Calu3 (cell line): ENCODE measurements around the gene XPO1. TPM values are rescaled to one million over a fixed set of nuclear protein-coding genes. Genes with fewer than 3 reads are reported as not detected.
"Not testable (repeated sequence)": the region's sequence is repeated elsewhere in the genome, so short reads cannot be mapped to it uniquely, and the experiment has no call there.

Experiments
- BruUV-seq: library from RNA; stranded (reverse); fragments of 400-500 nt; replicated peaks from 2 replicates; lab custom pipeline; 2021; lab: Mats Ljungman, UMichigan
- CTCF ChIA-PET: fragments of 300-600 bp; sonication (Branson Sonifier 250); formaldehyde crosslinking; loops from one replicate; lab custom pipeline; 2022; ENCODE audit warnings: antibody characterized with exemption; lab: Charles Lee
- DNase-seq: peaks from one replicate; pipeline ENCODE4 v3.0.0; 2022
- H3K27ac Mint-ChIP-seq: one replicate; pipeline ENCODE4 v1.8.0; 2022; ENCODE audit warnings: mixed read lengths; ENCODE audit not compliant: unreplicated experiment
- H3K27me3 Mint-ChIP-seq: one replicate; pipeline ENCODE4 v1.8.0; 2022; ENCODE audit warnings: mixed read lengths; ENCODE audit not compliant: unreplicated experiment
- H3K36me3 Mint-ChIP-seq: one replicate; pipeline ENCODE4 v1.8.0; 2022; ENCODE audit warnings: mild to moderate bottlenecking, moderate library complexity, mixed read lengths; ENCODE audit not compliant: insufficient read depth, unreplicated experiment
- H3K4me1 Mint-ChIP-seq: one replicate; pipeline ENCODE4 v1.8.0; 2022; ENCODE audit warnings: mild to moderate bottlenecking, low read depth, mixed read lengths; ENCODE audit not compliant: unreplicated experiment
- H3K4me3 Mint-ChIP-seq: one replicate; pipeline ENCODE4 v1.8.0; 2022; ENCODE audit warnings: mild to moderate bottlenecking, low read depth, moderate library complexity, mixed read lengths; ENCODE audit not compliant: unreplicated experiment
- H3K9me3 Mint-ChIP-seq: one replicate; pipeline ENCODE4 v1.8.0; 2022; ENCODE audit warnings: low read depth, mixed read lengths; ENCODE audit not compliant: unreplicated experiment
- intact Hi-C: fragments of 100-400 bp; cut with micrococcal nuclease; formaldehyde crosslinking; loops from one replicate; pipeline ENCODE4 v1.10.0; 2022; ENCODE audit not compliant: unreplicated experiment
- total RNA-seq: library from RNA; stranded (reverse); gene quantifications from 2 replicates; pipeline ENCODE4 v1.2.3, GENCODE V29; 2022
- TF ChIP-seq, protein P1 (sequence below): fragments of 200-600 bp; IDR thresholded peaks from one replicate; pipeline ENCODE4 v1.8.0; 2022; ENCODE audit warnings: antibody characterized with exemption; ENCODE audit not compliant: unreplicated experiment

XPO1 gene
- total RNA-seq, 1 experiment from 2014 or later: 214 TPM

DNA sequence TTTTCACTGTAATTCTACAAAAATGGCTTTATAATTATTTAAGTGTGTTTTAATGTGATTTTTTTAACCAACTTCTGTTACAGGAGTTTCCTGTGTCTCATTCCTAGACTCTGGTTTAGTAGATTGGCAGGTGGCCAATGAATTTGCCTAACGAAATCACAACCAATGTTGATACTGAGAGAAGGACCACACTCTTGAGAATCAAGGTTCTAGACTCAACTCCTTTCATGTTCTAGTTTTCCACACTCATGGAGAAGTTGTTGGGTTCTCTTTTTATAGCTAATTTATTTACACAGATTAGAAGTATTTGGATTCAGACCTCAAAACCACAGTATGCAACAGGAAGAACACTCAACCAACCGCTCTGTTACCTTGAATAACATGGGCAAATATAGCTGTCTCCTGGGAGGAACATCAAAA, 44.6 kb downstream of the XPO1 start:
- H3K9me3 Mint-ChIP-seq: no peaks in the 10 kb centered on the region
- H3K27me3 Mint-ChIP-seq: no peaks in the 10 kb centered on the region
- CTCF ChIA-PET: no interaction called here
- no peaks in the 10 kb centered on the region for H3K4me1 Mint-ChIP-seq
- no peak overlapping the region for H3K4me3 Mint-ChIP-seq
- BruUV-seq: no TSS peak
- intact Hi-C loops: no loop called here
- TF ChIP-seq, protein P1, sequence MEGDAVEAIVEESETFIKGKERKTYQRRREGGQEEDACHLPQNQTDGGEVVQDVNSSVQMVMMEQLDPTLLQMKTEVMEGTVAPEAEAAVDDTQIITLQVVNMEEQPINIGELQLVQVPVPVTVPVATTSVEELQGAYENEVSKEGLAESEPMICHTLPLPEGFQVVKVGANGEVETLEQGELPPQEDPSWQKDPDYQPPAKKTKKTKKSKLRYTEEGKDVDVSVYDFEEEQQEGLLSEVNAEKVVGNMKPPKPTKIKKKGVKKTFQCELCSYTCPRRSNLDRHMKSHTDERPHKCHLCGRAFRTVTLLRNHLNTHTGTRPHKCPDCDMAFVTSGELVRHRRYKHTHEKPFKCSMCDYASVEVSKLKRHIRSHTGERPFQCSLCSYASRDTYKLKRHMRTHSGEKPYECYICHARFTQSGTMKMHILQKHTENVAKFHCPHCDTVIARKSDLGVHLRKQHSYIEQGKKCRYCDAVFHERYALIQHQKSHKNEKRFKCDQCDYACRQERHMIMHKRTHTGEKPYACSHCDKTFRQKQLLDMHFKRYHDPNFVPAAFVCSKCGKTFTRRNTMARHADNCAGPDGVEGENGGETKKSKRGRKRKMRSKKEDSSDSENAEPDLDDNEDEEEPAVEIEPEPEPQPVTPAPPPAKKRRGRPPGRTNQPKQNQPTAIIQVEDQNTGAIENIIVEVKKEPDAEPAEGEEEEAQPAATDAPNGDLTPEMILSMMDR: no peak
- peaks cover 81% of the 10 kb centered on the region for H3K36me3 Mint-ChIP-seq
- no peak overlapping the region for H3K27ac Mint-ChIP-seq
- no peak for DNase-seq

DNA sequence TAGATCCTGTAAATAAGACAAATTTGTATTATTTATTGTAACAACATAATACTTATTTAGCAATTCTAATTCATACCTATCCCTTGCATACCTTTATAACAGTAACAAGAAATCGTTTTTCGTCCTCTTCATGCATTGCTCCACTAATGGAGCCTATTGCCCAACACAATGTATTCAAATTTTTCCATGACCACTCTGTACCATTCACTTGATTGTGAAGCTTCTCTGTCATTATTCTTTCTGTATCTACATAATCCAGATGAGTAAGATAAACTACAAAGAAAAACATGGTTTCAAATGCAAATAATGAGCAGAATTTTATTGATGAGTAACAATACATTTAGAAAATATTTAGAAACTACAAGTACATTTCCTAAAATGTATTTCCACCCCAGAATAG, 45.7 kb downstream of the XPO1 start:
- intact Hi-C loops: no loop called here
- Mint-ChIP-seq H3K9me3 (no peaks in the 10 kb centered on the region), H3K4me3 (no peak overlapping the region), H3K4me1 (no peaks in the 10 kb centered on the region), H3K27ac (no peak overlapping the region), H3K27me3 (no peaks in the 10 kb centered on the region), H3K36me3 (peaks cover 75% of the 10 kb centered on the region)
- CTCF ChIA-PET: no interaction called here
- TSS peak; percentile 63 for BruUV-seq
- no peak for DNase-seq
- TF ChIP-seq, protein P1: no peak

DNA sequence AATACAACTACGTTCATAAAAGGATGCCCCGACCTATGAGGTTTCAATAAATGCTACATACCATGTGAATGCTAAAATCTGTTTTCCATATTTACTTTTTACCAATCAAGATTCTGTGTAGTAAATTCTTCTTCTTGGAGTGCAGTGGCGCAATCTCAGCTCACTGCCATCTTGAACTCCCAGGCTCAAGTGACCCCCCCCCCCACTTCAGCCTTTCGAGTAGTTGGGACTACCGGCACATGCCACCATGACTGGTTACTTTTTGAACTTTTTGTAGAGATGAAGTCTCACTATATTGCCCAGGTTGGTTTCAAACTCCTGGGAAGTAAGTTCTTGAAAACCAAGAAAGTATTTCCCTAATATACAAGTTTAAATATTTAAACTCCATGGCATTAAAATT, 52.9 kb downstream of the XPO1 start:
- no TSS peak for BruUV-seq
- no peaks in the 10 kb centered on the region for H3K4me1 Mint-ChIP-seq
- intact Hi-C loops: no loop called here
- H3K36me3 Mint-ChIP-seq: peaks cover 74% of the 10 kb centered on the region
- DNase-seq: no peak
- no peaks in the 10 kb centered on the region for H3K9me3 Mint-ChIP-seq
- TF ChIP-seq, protein P1: no peak
- H3K27me3 Mint-ChIP-seq: no peaks in the 10 kb centered on the region
- no peak overlapping the region for H3K27ac Mint-ChIP-seq
- no peak overlapping the region for H3K4me3 Mint-ChIP-seq
- CTCF ChIA-PET: no interaction called here

DNA sequence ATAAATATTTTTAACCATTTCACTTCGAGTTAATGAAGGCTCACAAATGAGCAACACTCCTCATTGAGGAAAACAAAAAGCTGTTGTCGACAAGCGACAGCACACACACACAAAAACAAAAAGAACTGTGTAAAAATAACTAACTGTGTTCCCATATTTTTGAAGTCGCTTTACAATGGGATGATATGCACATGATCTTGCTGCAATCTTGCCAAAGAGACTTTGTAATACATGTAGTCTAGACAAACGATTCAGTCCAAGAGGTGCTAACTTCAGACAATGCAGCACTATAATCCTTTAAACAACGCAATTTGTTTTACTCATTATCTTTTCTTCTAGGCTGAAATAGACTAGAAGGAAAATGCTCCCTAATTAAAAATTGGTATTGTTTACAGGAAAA, 60.1 kb downstream of the XPO1 start:
- Mint-ChIP-seq H3K9me3 (no peaks in the 10 kb centered on the region), H3K27ac (no peak overlapping the region), H3K27me3 (no peaks in the 10 kb centered on the region), H3K36me3 (peaks cover 64% of the 10 kb centered on the region), H3K4me3 (no peak overlapping the region), H3K4me1 (no peaks in the 10 kb centered on the region)
- TF ChIP-seq, protein P1: no peak
- CTCF ChIA-PET: no interaction called here
- intact Hi-C loops: no loop called here
- TSS peak; percentile 45 for BruUV-seq
- no peak for DNase-seq

DNA sequence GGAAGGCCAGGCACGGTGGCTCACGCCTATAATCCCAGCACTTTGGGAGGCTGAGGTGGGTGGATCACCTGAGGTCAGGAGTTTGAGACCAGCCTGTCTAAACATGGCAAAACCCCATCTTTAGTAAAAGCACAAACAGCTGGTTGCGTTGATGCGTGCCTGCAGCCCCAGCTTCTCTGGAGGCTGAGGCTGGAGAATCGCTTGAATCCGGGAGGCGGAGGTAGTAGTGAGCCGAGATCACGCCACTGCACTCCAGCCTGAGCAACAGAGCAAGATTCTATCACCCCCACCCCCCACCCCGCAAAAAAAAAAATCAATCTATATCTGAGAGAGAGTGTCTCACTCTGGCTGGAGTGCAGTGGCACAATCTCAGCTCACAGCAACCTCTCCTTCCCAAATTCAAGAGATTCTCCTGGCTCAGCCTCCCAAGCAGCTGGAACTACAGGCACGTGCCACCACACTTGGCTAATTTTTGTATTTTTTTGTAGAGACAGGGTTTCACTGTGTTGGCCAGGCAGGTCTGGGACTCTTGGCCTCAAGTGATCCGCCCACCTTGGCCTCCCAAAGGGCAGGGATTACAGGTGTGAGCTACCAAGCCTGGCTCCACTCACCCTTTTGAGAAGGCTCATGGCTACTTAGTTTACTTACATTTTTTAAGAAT, 61.1 kb downstream of the XPO1 start:
- H3K4me3 Mint-ChIP-seq, H3K4me1 Mint-ChIP-seq, intact Hi-C loops, DNase-seq, BruUV-seq, H3K27me3 Mint-ChIP-seq, H3K9me3 Mint-ChIP-seq: not testable (repeated sequence)
- Mint-ChIP-seq H3K36me3 (peaks cover 57% of the 10 kb centered on the region), H3K27ac (peak overlapping the region; percentile 85)
- CTCF ChIA-PET: interaction anchor here (0.6 kb wide), 1 partner anchor 31 kb away, joined by 5 read pairs; no protein-coding TSS in a partner anchor
